ENCODE data around the gene GLG1.

Gene GLG1

GRCh38 chr16:74568961-74569631 lies 37.8 kb downstream of the GLG1 start:
- TF ChIP-seq CTCF (IDR thresholded peaks at IDR 0.05; ENCODE audit: insufficient read depth, low read length, missing control alignments), result no peak
- ChIA-PET CTCF (interaction anchor here (1.4 to 1.7 kb wide), 3 partner anchors 9 to 259 kb away, joined by 3 to 4 read pairs (median 4); no protein-coding TSS in a partner anchor), POLR2A (no interaction called here)
- DNase-seq (ENCODE audit: low read depth, low spot score), result peak; percentile 44
- H3K4me3 ChIP-seq (ENCODE audit: low read depth, low read length), result no peak overlapping the region

- TF ChIP-seq CTCF (IDR thresholded peaks at IDR 0.05; ENCODE audit: insufficient read depth, low read length, missing control alignments), result no peak
- ChIA-PET CTCF (interaction anchor here (1.4 to 1.5 kb wide), 2 partner anchors 15 to 80 kb away, joined by 3 read pairs; no protein-coding TSS in a partner anchor), POLR2A (no interaction called here)
- H3K4me3 ChIP-seq (ENCODE audit: low read depth, low read length), result no peak overlapping the region
- no peak for DNase-seq (ENCODE audit: low read depth, low spot score)
Observed at GRCh38 chr16:74567901-74568300, 39.0 kb downstream of the GLG1 start.

- ChIA-PET CTCF (no interaction called here), POLR2A (no interaction called here)
- DNase-seq (ENCODE audit: low read depth, low spot score), result no peak
- no peak for TF ChIP-seq CTCF (IDR thresholded peaks at IDR 0.05; ENCODE audit: insufficient read depth, low read length, missing control alignments)
- H3K4me3 ChIP-seq (ENCODE audit: low read depth, low read length), result no peak overlapping the region
Observed at GRCh38 chr16:74565378-74565777, 41.5 kb downstream of the GLG1 start.

GRCh38 chr16:74564451-74564984 lies 42.4 kb downstream of the GLG1 start:
- POLR2A ChIA-PET, result no interaction called here
- H3K4me3 ChIP-seq (ENCODE audit: low read depth, low read length), result no peak overlapping the region
- CTCF ChIA-PET, result no interaction called here
- no peak for DNase-seq (ENCODE audit: low read depth, low spot score)
- no peak for TF ChIP-seq CTCF (IDR thresholded peaks at IDR 0.05; ENCODE audit: insufficient read depth, low read length, missing control alignments)

- ChIA-PET CTCF (no interaction called here), POLR2A (no interaction called here)
- TF ChIP-seq CTCF (IDR thresholded peaks at IDR 0.05; ENCODE audit: insufficient read depth, low read length, missing control alignments), result no peak
- no peak for DNase-seq (ENCODE audit: low read depth, low spot score)
- no peak overlapping the region for H3K4me3 ChIP-seq (ENCODE audit: low read depth, low read length)
Observed at GRCh38 chr16:74563828-74564263, 43.1 kb downstream of the GLG1 start.

GRCh38 chr16:74562117-74562516 lies 44.8 kb downstream of the GLG1 start:
- DNase-seq (ENCODE audit: low read depth, low spot score), result no peak
- CTCF ChIA-PET, result interaction anchor here (0.9 to 1.1 kb wide), 2 partner anchors 9 to 20 kb away, joined by 3 read pairs; no protein-coding TSS in a partner anchor
- POLR2A ChIA-PET, result interaction anchor here (1.2 kb wide), 1 partner anchor 45 kb away, joined by 4 read pairs; the partner anchor contains the start of gene GLG1
- TF ChIP-seq CTCF (IDR thresholded peaks at IDR 0.05; ENCODE audit: insufficient read depth, low read length, missing control alignments), result no peak
- no peak overlapping the region for H3K4me3 ChIP-seq (ENCODE audit: low read depth, low read length)
